ENCODE data around the gene SST. TPM values are rescaled to one million over a fixed set of nuclear protein-coding genes. Genes with fewer than 3 reads are reported as not detected.

Gene SST
- total and polyA plus RNA-seq, 2 of the 4 experiments (the other 2 are of a cell fraction), result not detected

GRCh38 chr3:187719628-187720336, 49.6 kb upstream of the SST start:
- Histone ChIP-seq H4K5ac (ENCODE audit: low read depth, low read length) (no peak overlapping the region), H3K36me3 (ENCODE audit: control insufficient read depth, insufficient read depth, low read length) (peaks cover 32% of the 10 kb centered on the region), H3K9ac (ENCODE audit: low read depth, low read length) (no peak overlapping the region), H3K14ac (replicated peaks; ENCODE audit: low read depth, low read length) (no peak overlapping the region), H3K4me3 (ENCODE audit: insufficient read depth, low read depth, low read length) (no peak overlapping the region), H2BK5ac (ENCODE audit: low read depth, low read length, poor library complexity, severe bottlenecking) (no peak overlapping the region), H4K91ac (ENCODE audit: insufficient read depth, low read depth, low read length) (no peak overlapping the region), H4K8ac (ENCODE audit: low read depth in 2 of 2, low read length in 2 of 2) (no peak overlapping the region), H3K79me1 (ENCODE audit: low read depth in 1 of 2, low read length in 2 of 2) (0 out of 4 replicates have a peak, but pooled peaks cover 0 to 4% of the 10 kb centered on the region in 2 experiments), H3K9me3 (ENCODE audit: control insufficient read depth, insufficient read depth, low read length) (no peaks in the 10 kb centered on the region), H3K56ac (ENCODE audit: extremely low read depth, insufficient read depth, low read length) (no peak overlapping the region), H3K9me1 (ENCODE audit: insufficient read depth, low read length) (peaks cover 3% of the 10 kb centered on the region; the same call in 1 of the 2 replicates), H3K27ac (ENCODE audit: insufficient read depth, low read length) (no peak overlapping the region), H2AK9ac (replicated peaks; ENCODE audit: low read depth, low read length, poor library complexity) (no peak overlapping the region), H2AFZ (replicated peaks; ENCODE audit: low read length, poor library complexity) (peak overlapping the region; percentile 63), H3K4me1 (ENCODE audit: control insufficient read depth, insufficient read depth, low read length) (peaks cover 2% of the 10 kb centered on the region; the same call in 1 of the 2 replicates), H3K23ac (ENCODE audit: low read depth, low read length) (no peak overlapping the region), H2BK120ac (ENCODE audit: low read depth, low read length) (no peak overlapping the region), H3K18ac (ENCODE audit: low read depth, low read length) (no peak overlapping the region), H2AK5ac (ENCODE audit: low read depth, low read length) (no peak overlapping the region), H2BK15ac (ENCODE audit: low read depth, low read length) (no peak overlapping the region), H2BK20ac (ENCODE audit: low read depth, low read length) (no peak overlapping the region), H3K4ac (ENCODE audit: low read depth, low read length) (no peak overlapping the region), H3K27me3 (ENCODE audit: control insufficient read depth, insufficient read depth, low read length) (peaks cover 3% of the 10 kb centered on the region; the same call in 1 of the 2 replicates), H4K20me1 (ENCODE audit: insufficient read depth, low read length) (no peaks in the 10 kb centered on the region), H3K4me2 (ENCODE audit: low read depth, low read length) (no peak overlapping the region)
- BruUV-seq (replicated peaks), result no TSS peak
- WGBS, 2 experiments (ENCODE audit: extremely low coverage in 2 of 2, insufficient read length in 1 of 2), result no CpG with 5 or more reads among the region's 6 CpGs
- ChIA-PET CTCF (no interaction called here), POLR2A (ENCODE audit: unreplicated experiment) (no interaction called here)
- DNase-seq (no peak), ATAC-seq (ENCODE audit: low read depth) (peak; percentile 19)
- in situ Hi-C loops (cut with MboI; ENCODE audit: low sequenced_read_pairs) (loop anchor here (25.0 kb wide), 1 partner anchor 1518 kb away; no protein-coding TSS in a partner anchor), dilution Hi-C loops (cut with HindIII; ENCODE audit: low sequenced_read_pairs, unreplicated experiment) (no loop called here), intact Hi-C loops (cut with micrococcal nuclease) (no loop called here)
- no peak for TF ChIP-seq RAD21 (IDR thresholded peaks at IDR 0.05; ENCODE audit: low read length)
- no peak for TF ChIP-seq CHD1 (IDR thresholded peaks at IDR 0.05; ENCODE audit: low read depth, low read length)
- no peak for TF ChIP-seq MXI1 (IDR thresholded peaks at IDR 0.05; ENCODE audit: borderline replicate concordance, low read depth, low read length)
- TF ChIP-seq CEBPB (IDR thresholded peaks at IDR 0.05; ENCODE audit: low read depth, low read length), result no peak
- TF ChIP-seq USF2 (IDR thresholded peaks at IDR 0.05; ENCODE audit: low read depth, low read length), result no peak
- no peak for TF ChIP-seq NFE2L2 (IDR thresholded peaks at IDR 0.05; ENCODE audit: low read depth, low read length)
- TF ChIP-seq FOS (IDR thresholded peaks at IDR 0.05; ENCODE audit: low read depth, low read length), result no peak
- TF ChIP-seq RCOR1 (IDR thresholded peaks at IDR 0.05; ENCODE audit: insufficient replicate concordance, low read length), result no peak
- TF ChIP-seq BHLHE40 (IDR thresholded peaks at IDR 0.05; ENCODE audit: low read depth, low read length), result no peak
- TF ChIP-seq SMC3 (IDR thresholded peaks at IDR 0.05; ENCODE audit: low read depth, low read length), result no peak

All from IMR-90 (cell line).